Measurements from ENCODE around the gene FKBP10. TPM values are rescaled to one million over a fixed set of nuclear protein-coding genes. Genes with fewer than 3 reads are reported as not detected.
"Not testable (repeated sequence)": the region's sequence is repeated elsewhere in the genome, so short reads cannot be mapped to it uniquely, and the experiment has no call there.

Gene FKBP10
- total RNA-seq, 1 donor from 2014 or later, result 81.6 TPM

- H3K36me3 ChIP-seq (ENCODE audit: control insufficient read depth, insufficient read depth, low read length), result peaks cover 54% of the 10 kb centered on the region
- H3K4me3 ChIP-seq (ENCODE audit: low read depth, low read length), result no peak overlapping the region
- H3K27me3 ChIP-seq (ENCODE audit: control insufficient read depth, insufficient read depth, low read length), result no peaks in the 10 kb centered on the region
- DNase-seq (ENCODE audit: low read depth) (peak; percentile 98), FAIRE-seq (peak; percentile 89)
- no peak for TF ChIP-seq CTCF (IDR thresholded peaks at IDR 0.05; ENCODE audit: insufficient read depth, low read length, severe bottlenecking)
Measured at GRCh38 chr17:41773190-41773588, 39.6 kb upstream of the FKBP10 start.

- peak; percentile 61 for DNase-seq (ENCODE audit: low read depth)
- TF ChIP-seq CTCF (IDR thresholded peaks at IDR 0.05; ENCODE audit: insufficient read depth, low read length, severe bottlenecking), result no peak
- no peak for FAIRE-seq
- peaks cover 51% of the 10 kb centered on the region for H3K36me3 ChIP-seq (ENCODE audit: control insufficient read depth, insufficient read depth, low read length)
- no peaks in the 10 kb centered on the region for H3K27me3 ChIP-seq (ENCODE audit: control insufficient read depth, insufficient read depth, low read length)
- no peak overlapping the region for H3K4me3 ChIP-seq (ENCODE audit: low read depth, low read length)
Measured at GRCh38 chr17:41773731-41774193, 39.0 kb upstream of the FKBP10 start.

- peaks cover 38% of the 10 kb centered on the region for H3K36me3 ChIP-seq (ENCODE audit: control insufficient read depth, insufficient read depth, low read length)
- DNase-seq (ENCODE audit: low read depth), result peak; percentile 39
- no peak for FAIRE-seq
- no peak overlapping the region for H3K4me3 ChIP-seq (ENCODE audit: low read depth, low read length)
- TF ChIP-seq CTCF (IDR thresholded peaks at IDR 0.05; ENCODE audit: insufficient read depth, low read length, severe bottlenecking), result no peak
- no peaks in the 10 kb centered on the region for H3K27me3 ChIP-seq (ENCODE audit: control insufficient read depth, insufficient read depth, low read length)
Measured at GRCh38 chr17:41775394-41776226, 37.2 kb upstream of the FKBP10 start.

GRCh38 chr17:41776262-41776900 is 36.4 kb upstream of the FKBP10 start:
- not testable (repeated sequence) for H3K27me3 ChIP-seq (ENCODE audit: control insufficient read depth, insufficient read depth, low read length); DNase-seq (ENCODE audit: low read depth); H3K4me3 ChIP-seq (ENCODE audit: low read depth, low read length); FAIRE-seq
- H3K36me3 ChIP-seq (ENCODE audit: control insufficient read depth, insufficient read depth, low read length), result peaks cover 33% of the 10 kb centered on the region

GRCh38 chr17:41777157-41777573 is 35.6 kb upstream of the FKBP10 start:
- H3K36me3 ChIP-seq (ENCODE audit: control insufficient read depth, insufficient read depth, low read length), result peaks cover 31% of the 10 kb centered on the region
- H3K4me3 ChIP-seq (ENCODE audit: low read depth, low read length), result no peak overlapping the region
- FAIRE-seq (no peak), DNase-seq (ENCODE audit: low read depth) (no peak)
- H3K27me3 ChIP-seq (ENCODE audit: control insufficient read depth, insufficient read depth, low read length), result no peaks in the 10 kb centered on the region
- TF ChIP-seq CTCF (IDR thresholded peaks at IDR 0.05; ENCODE audit: insufficient read depth, low read length, severe bottlenecking), result no peak

- FAIRE-seq (no peak), DNase-seq (ENCODE audit: low read depth) (peak; percentile 56)
- TF ChIP-seq CTCF (IDR thresholded peaks at IDR 0.05; ENCODE audit: insufficient read depth, low read length, severe bottlenecking), result no peak
- Histone ChIP-seq H3K36me3 (ENCODE audit: control insufficient read depth, insufficient read depth, low read length) (peaks cover 29% of the 10 kb centered on the region), H3K4me3 (ENCODE audit: low read depth, low read length) (no peak overlapping the region), H3K27me3 (ENCODE audit: control insufficient read depth, insufficient read depth, low read length) (no peaks in the 10 kb centered on the region)
Measured at GRCh38 chr17:41777574-41778188, 35.1 kb upstream of the FKBP10 start.

All from bronchial epithelial cell (primary cell).